H1 (cell line): ENCODE data around the gene NLRX1. TPM values are rescaled to one million over a fixed set of nuclear protein-coding genes. Genes with fewer than 3 reads are reported as not detected.

Experiments
- CTCF ChIA-PET: fragments of 300-600 bp; sonication (Branson Sonifier 250); formaldehyde crosslinking; loops from one replicate; lab custom pipeline; 2021; ENCODE audit not compliant: partially characterized antibody; lab: Charles Lee
- POLR2A ChIA-PET: fragments of 300-600 bp; sonication (Branson Sonifier 250); formaldehyde crosslinking; loops from one replicate; lab custom pipeline; 2021; ENCODE audit warnings: inconsistent platforms; ENCODE audit not compliant: partially characterized antibody; lab: Charles Lee
- DNase-seq, 2 experiments: peaks; one replicate each; pipeline versions ENCODE4 v3.0.0 to v3.0.0-alpha.2; 2010 to 2022; ENCODE audit warnings: low spot score in 2 of 2, low read depth in 1 of 2, mixed read lengths in 1 of 2
- FAIRE-seq: peaks from 2 replicates; lab custom pipeline; 2011; peaks lifted over from hg19 to GRCh38; lab: Jason Lieb, UNC
- H2AFZ ChIP-seq: 2 replicates; pipeline ENCODE4 v1.8.1; 2012; ENCODE audit warnings: low read length, inconsistent platforms
- H2AK5ac ChIP-seq: 2 replicates; pipeline ENCODE4 v1.6.1; 2013; ENCODE audit warnings: low read depth, low read length
- H2BK120ac ChIP-seq: replicated peaks from 2 replicates; pipeline ENCODE3; 2013; ENCODE audit warnings: low read depth, low read length, inconsistent platforms
- H2BK12ac ChIP-seq: 2 replicates; pipeline ENCODE4 v1.6.1; 2013; ENCODE audit warnings: low read depth, low read length
- H2BK15ac ChIP-seq: 2 replicates; pipeline ENCODE4 v1.6.1; 2013; ENCODE audit warnings: low read length
- H2BK20ac ChIP-seq: 2 replicates; pipeline ENCODE4 v1.6.1; 2013; ENCODE audit warnings: low read length
- H2BK5ac ChIP-seq: 2 replicates; pipeline ENCODE4 v1.6.1; 2013; ENCODE audit warnings: low read depth, low read length
- H3K14ac ChIP-seq: 2 replicates; pipeline ENCODE4 v1.6.1; 2013; ENCODE audit warnings: inconsistent platforms; ENCODE audit not compliant: insufficient read length
- H3K18ac ChIP-seq: 2 replicates; pipeline ENCODE4 v1.6.1; 2013; ENCODE audit warnings: low read length; ENCODE audit errors: extremely low read depth
- H3K23ac ChIP-seq: 2 replicates; pipeline ENCODE4 v1.6.1; 2013; ENCODE audit warnings: inconsistent platforms; ENCODE audit not compliant: insufficient read length
- H3K23me2 ChIP-seq: 2 replicates; pipeline ENCODE4 v1.6.1; 2013; ENCODE audit warnings: low read depth, low read length
- H3K27ac ChIP-seq: 2 replicates; pipeline ENCODE4 v1.6.1; 2011; ENCODE audit warnings: low read depth, low read length, inconsistent platforms
- H3K27me3 ChIP-seq, 4 experiments: replicated peaks in 1 of 4; 1 replicate in 1 of 4; 2 replicates in 3 of 4; pipeline versions ENCODE4 v1.6.1 to v1.8.1; 2011 to 2013; ENCODE audit warnings: low read length in 3 of 4, mild to moderate bottlenecking in 3 of 4, inconsistent platforms in 2 of 4, mixed read lengths in 2 of 4, moderate library complexity in 1 of 4; ENCODE audit not compliant: control insufficient read depth in 3 of 4, insufficient read depth in 3 of 4; ENCODE audit errors: extremely low read depth in 1 of 4
- H3K36me3 ChIP-seq, 4 experiments: 2 replicates each; pipeline versions ENCODE4 v1.6.1 to v1.8.1; 2011 to 2013; ENCODE audit warnings: mild to moderate bottlenecking in 4 of 4, low read length in 3 of 4, moderate library complexity in 2 of 4, control low read depth in 1 of 4, inconsistent platforms in 1 of 4; ENCODE audit not compliant: insufficient read depth in 4 of 4, control insufficient read depth in 2 of 4
- H3K4ac ChIP-seq: replicated peaks from 2 replicates; pipeline ENCODE3; 2013; ENCODE audit warnings: low read length, low read depth, mixed read lengths, inconsistent platforms; ENCODE audit not compliant: insufficient read length
- H3K4me1 ChIP-seq, 4 experiments: replicated peaks in 1 of 4; 1 replicate in 1 of 4; 2 replicates in 3 of 4; pipeline versions ENCODE4 v1.6.1 to v1.8.1; 2011 to 2013; ENCODE audit warnings: low read length in 3 of 4, inconsistent platforms in 2 of 4, mixed read lengths in 1 of 4; ENCODE audit not compliant: insufficient read depth in 4 of 4, control insufficient read depth in 3 of 4
- H3K4me2 ChIP-seq, 2 experiments: 2 replicates each; pipeline versions ENCODE4 v1.6.1 to v1.8.1; 2011 to 2013; ENCODE audit warnings: low read depth in 2 of 2, low read length in 2 of 2, control low read depth in 1 of 2, inconsistent platforms in 1 of 2, mild to moderate bottlenecking in 1 of 2; ENCODE audit not compliant: insufficient read depth in 1 of 2
- H3K4me3 ChIP-seq, 4 experiments: fragments of 200-600, 300-600 bp in 1 of 4; sonication (generic), shearing (Covaris generic), sonication (Bioruptor Twin) in 1 of 4; 2 replicates each; pipeline versions ENCODE4 v1.5.1 to v1.8.1; 2011 to 2016; ENCODE audit warnings: low read length in 4 of 4, low read depth in 3 of 4, control low read depth in 2 of 4, inconsistent platforms in 2 of 4, mild to moderate bottlenecking in 2 of 4, mixed read lengths in 1 of 4, moderate library complexity in 1 of 4; ENCODE audit not compliant: insufficient read depth in 2 of 4; ENCODE audit errors: extremely low read depth in 1 of 4
- H3K56ac ChIP-seq: replicated peaks from 2 replicates; pipeline ENCODE3; 2013; ENCODE audit warnings: low read depth, mild to moderate bottlenecking, mixed read lengths, low read length, inconsistent platforms; ENCODE audit not compliant: insufficient read length
- H3K79me1 ChIP-seq: 2 replicates; pipeline ENCODE4 v1.6.1; 2013; ENCODE audit warnings: low read depth, low read length, control low read depth
- H3K79me2 ChIP-seq, 2 experiments: 2 replicates each; pipeline versions ENCODE4 v1.6.1 to v1.8.1; 2012 to 2013; ENCODE audit warnings: low read length in 2 of 2, mild to moderate bottlenecking in 2 of 2, inconsistent platforms in 1 of 2; ENCODE audit not compliant: insufficient read depth in 2 of 2, control insufficient read depth in 1 of 2
- H3K9ac ChIP-seq, 4 experiments: replicated peaks in 1 of 4; 1 replicate in 1 of 4; 2 replicates in 3 of 4; pipeline versions ENCODE4 v1.6.1 to v1.8.1; 2011 to 2013; ENCODE audit warnings: low read depth in 3 of 4, low read length in 3 of 4, control low read depth in 2 of 4, mild to moderate bottlenecking in 2 of 4, moderate library complexity in 2 of 4, inconsistent platforms in 1 of 4; ENCODE audit errors: extremely low read depth in 1 of 4
- H3K9me3 ChIP-seq, 2 experiments: 2 replicates each; pipeline versions ENCODE4 v1.6.1 to v1.8.1; 2012 to 2013; ENCODE audit warnings: mild to moderate bottlenecking in 2 of 2, moderate library complexity in 2 of 2, control low read depth in 1 of 2, inconsistent platforms in 1 of 2, low read depth in 1 of 2, low read length in 1 of 2, mixed read lengths in 1 of 2; ENCODE audit not compliant: insufficient read depth in 2 of 2
- H4K20me1 ChIP-seq, 2 experiments: replicated peaks in 1 of 2; 2 replicates each; pipeline versions ENCODE3 to v1.8.1; 2011 to 2013; ENCODE audit warnings: inconsistent platforms in 2 of 2, low read length in 2 of 2, mild to moderate bottlenecking in 1 of 2; ENCODE audit not compliant: insufficient read depth in 2 of 2, control insufficient read depth in 1 of 2
- H4K5ac ChIP-seq: 2 replicates; pipeline ENCODE4 v1.6.1; 2013; ENCODE audit warnings: low read length, low read depth, mixed read lengths, inconsistent platforms; ENCODE audit not compliant: insufficient read length
- H4K8ac ChIP-seq: 2 replicates; pipeline ENCODE4 v1.8.0; 2013; ENCODE audit warnings: mild to moderate bottlenecking, moderate library complexity, low read length, inconsistent platforms; ENCODE audit not compliant: insufficient read depth; ENCODE audit errors: extremely low read depth
- H4K91ac ChIP-seq: replicated peaks from 2 replicates; pipeline ENCODE3; 2013; ENCODE audit warnings: low read length, mixed read lengths, inconsistent platforms; ENCODE audit not compliant: insufficient read length
- BRCA1 ChIP-seq: IDR thresholded peaks from 2 replicates; pipeline ENCODE4 v1.6.1; 2012; ENCODE audit warnings: low read depth, low read length, improper control_type of control experiment
- JUND ChIP-seq: IDR thresholded peaks from 2 replicates; pipeline ENCODE4 v1.6.1; 2011; ENCODE audit warnings: mild to moderate bottlenecking, improper control_type of control experiment, low read length
- MAFK ChIP-seq: IDR thresholded peaks from 2 replicates; pipeline ENCODE4 v1.6.1; 2012; ENCODE audit warnings: low read depth, mild to moderate bottlenecking, improper control_type of control experiment, low read length
- POLR2AphosphoS5 ChIP-seq: IDR thresholded peaks from 2 replicates; pipeline ENCODE4 v1.6.1; 2011; ENCODE audit warnings: low read depth, low read length
- RFX5 ChIP-seq: IDR thresholded peaks from 2 replicates; pipeline ENCODE4 v1.6.1; 2011; ENCODE audit warnings: low read depth, low read length, improper control_type of control experiment, borderline replicate concordance
- RXRA ChIP-seq: IDR thresholded peaks from 2 replicates; pipeline ENCODE4 v1.6.1; 2011; ENCODE audit warnings: low read depth, mild to moderate bottlenecking, low read length, moderate library complexity; ENCODE audit not compliant: insufficient read depth
- SRF ChIP-seq: IDR thresholded peaks from 2 replicates; pipeline ENCODE4 v1.6.1; 2011; ENCODE audit warnings: mild to moderate bottlenecking, low read depth, low read length, moderate library complexity
- SUZ12 ChIP-seq: fragments of 200-600 bp; sonication (generic); IDR thresholded peaks from 2 replicates; pipeline ENCODE4 v1.6.1; 2012; ENCODE audit warnings: mild to moderate bottlenecking, inconsistent platforms, low read length, moderate library complexity, mixed read lengths
- TAF1 ChIP-seq: IDR thresholded peaks from 2 replicates; pipeline ENCODE4 v1.6.1; 2011; ENCODE audit warnings: mild to moderate bottlenecking, low read depth, low read length
- TCF12 ChIP-seq: IDR thresholded peaks from 2 replicates; pipeline ENCODE4 v1.6.1; 2011; ENCODE audit warnings: low read depth, mild to moderate bottlenecking, low read length
- WGBS, 2 experiments: shearing (Covaris generic) in 1 of 2; methylation state at CpG; one replicate each; pipeline versions ENCODE4 v1.1.6 to v1.1.7; 2013 to 2015; ENCODE audit warnings: low lambda C conversion rate in 2 of 2, mixed read lengths in 2 of 2, inconsistent platforms in 1 of 2, low coverage in 1 of 2, missing lambda C conversion rate in 1 of 2; ENCODE audit not compliant: insufficient replicate concordance in 2 of 2, insufficient coverage in 1 of 2, insufficient read length in 1 of 2; ENCODE audit errors: extremely low coverage in 1 of 2, missing lambda C conversion rate in 1 of 2; 5-methylcytosine and 5-hydroxymethylcytosine counted together
- polyA plus RNA-seq, 7 experiments: library from polyadenylated mRNA; depleted of rRNA in 3 of 7; stranded (reverse) in 5 of 7; unstranded in 2 of 7; fragments of >200 nt in 5 of 7; fragments of 200-250 nt in 2 of 7; gene quantifications; 1 replicate in 5 of 7; 2 replicates in 1 of 7; 4 replicates in 1 of 7; pipeline versions ENCODE4 v1.2.1 to v1.2.3, GENCODE V29; 2011 to 2013; ENCODE audit warnings: missing spikeins in 2 of 7, mixed read lengths in 2 of 7
- total RNA-seq: library from RNA; stranded (reverse); fragmentation: NEBNext Ultra II Directional; extraction: Animal tissue kit (Norgen Biotek cat#: 25700); gene quantifications from 2 replicates; pipeline ENCODE4 v1.2.1, GENCODE V29; 2021
- TF ChIP-seq, protein P1 (sequence below): IDR thresholded peaks from 2 replicates; pipeline ENCODE4 v1.6.1; 2012; ENCODE audit warnings: inconsistent platforms
- TF ChIP-seq, protein P2 (sequence below): IDR thresholded peaks from 2 replicates; pipeline ENCODE4 v1.6.1; 2011; ENCODE audit warnings: low read depth, mild to moderate bottlenecking, low read length; ENCODE audit not compliant: insufficient read depth

NLRX1 gene
- total and polyA plus RNA-seq, 2 of the 8 experiments (the other 6 are each of a cell fraction or from before 2014, with no cell fraction given): 13.2 to 18.6 TPM

DNA sequence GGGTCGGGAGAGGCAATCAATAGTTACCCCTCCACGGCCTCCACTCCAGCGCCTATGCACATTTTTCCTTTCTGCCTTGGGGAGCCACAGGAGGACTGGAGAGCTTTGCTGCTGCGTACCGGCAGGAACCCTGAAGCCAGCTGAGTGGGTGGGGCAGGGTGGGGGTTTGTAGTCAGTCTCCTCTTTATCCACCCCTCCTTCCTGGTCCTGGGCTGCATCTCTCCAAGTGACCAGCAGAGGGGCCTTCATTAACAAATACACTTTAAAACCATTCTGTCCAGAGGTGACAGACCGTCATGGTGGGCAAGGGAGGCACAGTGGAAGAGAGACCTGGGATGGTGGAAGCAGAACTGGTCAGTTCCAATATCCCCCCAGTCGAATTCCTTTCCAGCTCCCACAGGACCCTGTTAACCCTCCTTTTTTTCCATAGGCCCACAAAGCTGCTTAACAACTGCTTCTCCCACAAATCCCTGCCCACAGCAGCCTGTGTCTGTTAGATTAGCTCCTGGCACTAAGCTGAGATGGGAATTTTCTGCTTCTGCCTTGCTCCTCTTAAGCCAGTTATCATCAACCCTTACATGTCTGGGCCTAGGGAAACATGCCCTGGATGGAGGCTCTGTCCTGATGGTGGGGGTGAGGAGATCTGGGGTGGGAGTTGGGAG lies 23.6 kb upstream of the NLRX1 start:
- peaks cover 5 to 13% (median 9%) of the 10 kb centered on the region in 4 experiments for H3K4me1 ChIP-seq
- WGBS, 2 experiments: 20% methylated on average over 7 of the region's 7 CpGs; no CpG with 5 or more reads in 1 of the 2 experiments
- peak; percentile 95 for FAIRE-seq
- peak; percentile 44; the same call in 1 of the 2 replicates for TF ChIP-seq TAF1
- TF ChIP-seq, protein P1, sequence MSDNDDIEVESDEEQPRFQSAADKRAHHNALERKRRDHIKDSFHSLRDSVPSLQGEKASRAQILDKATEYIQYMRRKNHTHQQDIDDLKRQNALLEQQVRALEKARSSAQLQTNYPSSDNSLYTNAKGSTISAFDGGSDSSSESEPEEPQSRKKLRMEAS: no peak
- TF ChIP-seq MAFK: no peak
- TF ChIP-seq RXRA: no peak
- TF ChIP-seq SRF: no peak
- TF ChIP-seq SUZ12: no peak
- TF ChIP-seq RFX5: no peak
- no peak for TF ChIP-seq BRCA1
- TF ChIP-seq, protein P2, sequence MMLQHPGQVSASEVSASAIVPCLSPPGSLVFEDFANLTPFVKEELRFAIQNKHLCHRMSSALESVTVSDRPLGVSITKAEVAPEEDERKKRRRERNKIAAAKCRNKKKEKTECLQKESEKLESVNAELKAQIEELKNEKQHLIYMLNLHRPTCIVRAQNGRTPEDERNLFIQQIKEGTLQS: no peak
- TF ChIP-seq JUND: no peak
- no peak for TF ChIP-seq POLR2AphosphoS5
- no peak for TF ChIP-seq TCF12

More for the DNA sequence above, 23.6 kb upstream of the NLRX1 start:
- POLR2A ChIA-PET: interaction anchor here (1.0 to 2.5 kb wide), 6 partner anchors 10 to 172 kb away, joined by 3 to 6 read pairs (median 4); partner anchors contain the start of gene NLRX1
- peak in 1 of 2 experiments; percentile 80 for DNase-seq
- peaks cover 11% of the 10 kb centered on the region; the same call in 1 of the 2 replicates for H3K23me2 ChIP-seq
- CTCF ChIA-PET: interaction anchor here (0.6 to 23.6 kb wide), 21 partner anchors 9 to 528 kb away, joined by 3 to 389 read pairs (median 4); partner anchors contain the start of genes CBL, NHERF4 and NLRX1
- H3K23ac ChIP-seq: no peak overlapping the region
- no peak overlapping the region for H4K5ac ChIP-seq
- H3K36me3 ChIP-seq: no peaks in the 10 kb centered on the region
- H3K4ac ChIP-seq: no peak overlapping the region
- no peaks in the 10 kb centered on the region for H3K79me2 ChIP-seq
- H3K18ac ChIP-seq: no peak overlapping the region
- H4K20me1 ChIP-seq: no peaks in the 10 kb centered on the region
- no peak overlapping the region for H4K91ac ChIP-seq
- H2BK15ac ChIP-seq: peak overlapping the region; percentile 76
- peak overlapping the region in 1 of 2 experiments; percentile 21; a peak in 2 of 4 replicates for H3K4me2 ChIP-seq
- no peak overlapping the region for H3K4me3 ChIP-seq
- no peak overlapping the region for H3K9ac ChIP-seq
- peak overlapping the region; percentile 73; the same call in 1 of the 2 replicates for H2AFZ ChIP-seq
- no peak overlapping the region for H3K14ac ChIP-seq
- H3K27me3 ChIP-seq: peaks cover 11 to 28% (median 21%) of the 10 kb centered on the region in 4 experiments
- H3K9me3 ChIP-seq: no peaks in the 10 kb centered on the region
- H2BK20ac ChIP-seq: no peak overlapping the region
- H3K79me1 ChIP-seq: no peaks in the 10 kb centered on the region
- H2BK12ac ChIP-seq: no peak overlapping the region
- no peak overlapping the region for H4K8ac ChIP-seq
- H3K27ac ChIP-seq: no peak overlapping the region
- no peak overlapping the region for H2BK5ac ChIP-seq
- no peak overlapping the region for H3K56ac ChIP-seq
- no peak overlapping the region for H2AK5ac ChIP-seq
- no peak overlapping the region for H2BK120ac ChIP-seq
